Effector memory CD8-positive, alpha-beta T cell (primary cell): ENCODE results near the gene LBH.

ENCODE experiments used
- ATAC-seq: fragments of 150-1000 bp; cut with Tn5 transposase; replicated peaks from 2 replicates; pipeline ENCODE4 v1.10.0; 2021; ENCODE audit warnings: mild to moderate bottlenecking, moderate library complexity
- DNase-seq, 3 experiments: peaks; one replicate each; pipeline ENCODE4 v3.0.0; 2021
- H3K27ac Mint-ChIP-seq, 2 donors: one replicate each; pipeline ENCODE4 v1.8.0; 2022; ENCODE audit warnings: mild to moderate bottlenecking in 2 of 2, mixed read lengths in 2 of 2, moderate library complexity in 2 of 2
- H3K27me3 Mint-ChIP-seq, 2 donors: one replicate each; pipeline ENCODE4 v1.8.0; 2022; ENCODE audit warnings: mixed read lengths in 2 of 2
- H3K36me3 Mint-ChIP-seq: one replicate; pipeline ENCODE4 v1.8.0; 2022; ENCODE audit warnings: mild to moderate bottlenecking, moderate library complexity, mixed read lengths; ENCODE audit not compliant: insufficient read depth
- H3K4me1 Mint-ChIP-seq, 2 donors: one replicate each; pipeline ENCODE4 v1.8.0; 2022; ENCODE audit warnings: low read depth in 2 of 2, mixed read lengths in 2 of 2
- H3K4me3 Mint-ChIP-seq, 2 donors: one replicate each; pipeline ENCODE4 v1.8.0; 2022; ENCODE audit warnings: mild to moderate bottlenecking in 2 of 2, mixed read lengths in 2 of 2, moderate library complexity in 2 of 2
- H3K9me3 Mint-ChIP-seq, 2 donors: one replicate each; pipeline ENCODE4 v1.8.0; 2022; ENCODE audit warnings: mixed read lengths in 2 of 2

LBH gene

GRCh38 chr2:30306522-30306921, 75.2 kb downstream of the LBH start:
- ATAC-seq, result no peak
- no peaks in the 10 kb centered on the region for H3K27me3 Mint-ChIP-seq
- no peaks in the 10 kb centered on the region for H3K36me3 Mint-ChIP-seq
- DNase-seq, result no peak
- peaks cover 8% of the 10 kb centered on the region in 2 donors for H3K4me1 Mint-ChIP-seq
- no peaks in the 10 kb centered on the region for H3K9me3 Mint-ChIP-seq
- no peak overlapping the region for H3K4me3 Mint-ChIP-seq
- no peak overlapping the region for H3K27ac Mint-ChIP-seq

GRCh38 chr2:30308280-30308679, 76.9 kb downstream of the LBH start:
- Mint-ChIP-seq H3K36me3 (no peaks in the 10 kb centered on the region), H3K27me3 (no peaks in the 10 kb centered on the region), H3K27ac (no peak overlapping the region), H3K9me3 (no peaks in the 10 kb centered on the region), H3K4me3 (no peak overlapping the region), H3K4me1 (peaks cover 4 to 8% of the 10 kb centered on the region in 2 donors)
- no peak for DNase-seq
- ATAC-seq, result no peak
